Spleen (tissue), 11 donors: ENCODE measurements around the gene RHOU. TPM values are rescaled to one million over a fixed set of nuclear protein-coding genes. Genes with fewer than 3 reads are reported as not detected.

Experiments used
- DNase-seq: peaks from one replicate; pipeline ENCODE4 v3.0.0-alpha.2; 2020
- H3K27ac ChIP-seq, 8 donors: fragments of 200-600 bp; sonication (generic) in 7 of 8; 1 replicate in 4 of 8; 2 replicates in 4 of 8; pipeline versions ENCODE4 v1.5.0 to v1.8.0; 2016 to 2021; ENCODE audit warnings: inconsistent platforms in 4 of 8, mild to moderate bottlenecking in 4 of 8, moderate library complexity in 1 of 8
- H3K27me3 ChIP-seq, 7 donors: fragments of 200-600 bp; sonication (generic) in 6 of 7; replicated peaks in 1 of 7; 1 replicate in 4 of 7; 2 replicates in 3 of 7; pipeline versions ENCODE4 v1.5.0 to v1.8.0; 2016 to 2021; ENCODE audit warnings: inconsistent platforms in 3 of 7, mild to moderate bottlenecking in 1 of 7
- H3K36me3 ChIP-seq, 6 donors: fragments of 200-600 bp; sonication (generic) in 5 of 6; 1 replicate in 4 of 6; 2 replicates in 2 of 6; pipeline versions ENCODE4 v1.5.0 to v1.8.0; 2016 to 2021; ENCODE audit warnings: inconsistent platforms in 2 of 6
- H3K4me1 ChIP-seq, 6 donors: fragments of 200-600 bp; sonication (generic) in 5 of 6; 1 replicate in 3 of 6; 2 replicates in 3 of 6; pipeline versions ENCODE4 v1.5.0 to v1.8.0; 2016 to 2021; ENCODE audit warnings: inconsistent platforms in 3 of 6
- H3K4me3 ChIP-seq, 8 donors: fragments of 200-600 bp; sonication (generic) in 7 of 8; 1 replicate in 4 of 8; 2 replicates in 4 of 8; pipeline versions ENCODE4 v1.5.0 to v1.8.0; 2016 to 2021; ENCODE audit warnings: inconsistent platforms in 4 of 8, mild to moderate bottlenecking in 4 of 8, moderate library complexity in 2 of 8
- H3K9me3 ChIP-seq, 8 donors: fragments of 200-600 bp; sonication (generic) in 7 of 8; 1 replicate in 4 of 8; 2 replicates in 4 of 8; pipeline versions ENCODE4 v1.5.0 to v1.8.0; 2016 to 2021; ENCODE audit warnings: inconsistent platforms in 4 of 8
- POLR2A ChIP-seq, 3 donors: fragments of 450-650 bp; IDR thresholded peaks; one replicate each; pipeline ENCODE4 v1.5.1; 2017; ENCODE audit warnings: antibody characterized with exemption in 3 of 3, mild to moderate bottlenecking in 1 of 3
- POLR2AphosphoS5 ChIP-seq, 3 donors: sonication (generic); formaldehyde crosslinking; IDR thresholded peaks; one replicate each; pipeline ENCODE4 v1.5.1; 2017; ENCODE audit warnings: antibody characterized with exemption in 3 of 3
- WGBS, 5 donors: extraction: QIAGEN DNeasy Blood & Tissue Kit in 3 of 5; methylation state at CpG; one replicate each; pipeline versions ENCODE4 v1.1.5 to v1.1.7; 2013 to 2018; 5-methylcytosine and 5-hydroxymethylcytosine counted together
- intact Hi-C: fragments of 100-400 bp; cut with DNase I; formaldehyde crosslinking; loops from one replicate; pipeline ENCODE4 v1.15.0; 2023; ENCODE audit warnings: low total_unique reads
- polyA plus RNA-seq, 3 donors: library from polyadenylated mRNA; stranded (reverse); fragments of 200-250 nt; gene quantifications; one replicate each; pipeline ENCODE4 v1.2.1, GENCODE V29; 2013
- total RNA-seq, 7 donors: library from RNA; depleted of rRNA in 3 of 7; stranded (reverse); fragments of >200 nt in 3 of 7; fragmentation: NEBNext Ultra II Directional in 4 of 7; extraction: Animal tissue kit (Norgen Biotek cat#: 25700) in 4 of 7; gene quantifications; one replicate each; pipeline versions ENCODE4 v1.1.0 to v1.2.1, GENCODE V29; 2016 to 2021
- TF ChIP-seq, protein P1 (sequence below), 11 experiments: fragments of 200-600 bp in 7 of 11; fragments of 450-650 bp in 4 of 11; sonication (generic) in 4 of 11; IDR thresholded peaks in 8 of 11; conservative IDR thresholded peaks in 3 of 11; 1 replicate in 7 of 11; 2 replicates in 4 of 11; pipeline versions ENCODE4 v1.4.0 to v1.8.0; 2016 to 2021; ENCODE audit warnings: antibody characterized with exemption in 11 of 11, inconsistent platforms in 4 of 11, mild to moderate bottlenecking in 1 of 11
- donor health status: healthy with polysubstance abuse.
- donor health status: DM: no; HTN: no; CAD: no; lungs with moderate emphysema.
- donor health status: DM: no; HTN: no; CAD: no.
- donor health status: Bipolar disorder and iron deficiency.
- donor health status: healthy.
- donor health status: DM: no; HTN: no; CAD: no.
- donor health status: DM: yes; HTN: yes; CAD: no.

RHOU gene
- total and polyA plus RNA-seq, 10 donors: 5.7 to 55.7 (median 25.1) TPM

DNA sequence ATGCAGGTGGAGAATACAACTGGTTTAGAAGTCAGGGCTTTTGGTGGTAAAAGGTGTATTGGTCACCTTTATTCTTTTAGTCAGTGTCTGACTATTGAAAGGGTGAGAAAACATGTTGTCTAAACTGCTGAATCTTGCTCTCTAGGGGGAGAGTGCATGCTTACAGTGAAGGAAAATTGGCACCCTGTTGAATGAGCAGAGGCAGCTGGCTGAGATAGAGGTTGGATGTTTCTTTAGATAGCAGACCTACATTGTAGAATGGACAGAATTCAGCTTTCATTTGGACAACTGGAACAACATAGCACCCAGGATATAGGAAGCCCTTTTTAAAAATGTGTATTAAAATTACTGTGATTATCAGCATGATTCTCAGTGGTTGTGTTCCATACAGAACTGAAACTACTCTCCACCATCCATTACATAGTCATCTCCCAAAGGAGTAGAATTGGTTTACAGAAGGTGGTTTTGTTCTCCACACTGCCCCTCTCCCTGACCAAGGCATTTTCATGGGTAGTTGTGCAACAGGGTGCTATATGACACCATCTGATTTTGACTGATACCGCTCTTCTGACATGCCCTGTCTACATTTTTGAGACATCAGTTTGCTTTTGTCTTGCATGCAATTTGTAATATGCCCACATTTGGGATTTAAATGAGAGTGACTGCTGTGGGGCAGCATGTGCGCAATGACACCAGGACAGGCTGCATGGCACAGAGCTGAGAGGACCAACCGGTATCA, 16.2 kb downstream of the RHOU start:
- H3K27ac ChIP-seq: no peak overlapping the region
- peaks cover 0 to 9% (median 2%) of the 10 kb centered on the region in 6 donors for H3K36me3 ChIP-seq
- no peaks in the 10 kb centered on the region for H3K9me3 ChIP-seq
- TF ChIP-seq, protein P1, sequence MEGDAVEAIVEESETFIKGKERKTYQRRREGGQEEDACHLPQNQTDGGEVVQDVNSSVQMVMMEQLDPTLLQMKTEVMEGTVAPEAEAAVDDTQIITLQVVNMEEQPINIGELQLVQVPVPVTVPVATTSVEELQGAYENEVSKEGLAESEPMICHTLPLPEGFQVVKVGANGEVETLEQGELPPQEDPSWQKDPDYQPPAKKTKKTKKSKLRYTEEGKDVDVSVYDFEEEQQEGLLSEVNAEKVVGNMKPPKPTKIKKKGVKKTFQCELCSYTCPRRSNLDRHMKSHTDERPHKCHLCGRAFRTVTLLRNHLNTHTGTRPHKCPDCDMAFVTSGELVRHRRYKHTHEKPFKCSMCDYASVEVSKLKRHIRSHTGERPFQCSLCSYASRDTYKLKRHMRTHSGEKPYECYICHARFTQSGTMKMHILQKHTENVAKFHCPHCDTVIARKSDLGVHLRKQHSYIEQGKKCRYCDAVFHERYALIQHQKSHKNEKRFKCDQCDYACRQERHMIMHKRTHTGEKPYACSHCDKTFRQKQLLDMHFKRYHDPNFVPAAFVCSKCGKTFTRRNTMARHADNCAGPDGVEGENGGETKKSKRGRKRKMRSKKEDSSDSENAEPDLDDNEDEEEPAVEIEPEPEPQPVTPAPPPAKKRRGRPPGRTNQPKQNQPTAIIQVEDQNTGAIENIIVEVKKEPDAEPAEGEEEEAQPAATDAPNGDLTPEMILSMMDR (IDR thresholded peaks at IDR 0.05 in 8 of 11, conservative IDR thresholded peaks at IDR 0.05 in 3 of 11): no peak
- TF ChIP-seq POLR2A (IDR thresholded peaks at IDR 0.05) (no peak), POLR2AphosphoS5 (IDR thresholded peaks at IDR 0.05) (no peak)
- intact Hi-C loops: no loop called here
- H3K27me3 ChIP-seq: peaks cover 0 to 27% (median 8%) of the 10 kb centered on the region in 7 donors
- 65 to 86% (median 80%) methylated on average over 3 of the region's 3 CpGs for WGBS, 5 donors
- H3K4me3 ChIP-seq: no peak overlapping the region
- H3K4me1 ChIP-seq: peaks cover 0 to 16% (median 3%) of the 10 kb centered on the region in 6 donors
- no peak for DNase-seq

DNA sequence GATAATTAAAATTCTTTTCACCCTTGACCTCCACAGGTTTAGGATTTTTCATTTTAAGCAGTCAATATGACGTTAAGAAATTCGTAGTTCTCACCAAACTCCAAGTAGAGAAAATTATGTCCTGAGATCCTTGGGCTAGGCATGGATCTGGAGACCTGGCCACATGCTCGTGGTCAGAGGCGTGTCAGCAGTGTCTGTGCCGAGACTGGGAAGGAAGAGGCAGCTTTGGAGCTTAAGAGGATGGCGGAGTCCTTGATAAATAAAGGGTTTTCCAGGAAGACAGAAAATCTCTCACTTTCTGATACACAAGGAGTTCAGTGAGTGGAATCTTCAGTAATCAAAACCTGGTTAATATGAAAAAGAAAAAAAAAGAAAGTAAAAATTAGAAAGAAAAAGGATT, 17.0 kb downstream of the RHOU start:
- Histone ChIP-seq H3K4me3 (no peak overlapping the region), H3K4me1 (peaks cover 0 to 16% (median 3%) of the 10 kb centered on the region in 6 donors), H3K27me3 (peaks cover 0 to 29% (median 8%) of the 10 kb centered on the region in 7 donors), H3K27ac (no peak overlapping the region), H3K36me3 (peaks cover 0 to 2% (median 0%) of the 10 kb centered on the region in 6 donors), H3K9me3 (no peaks in the 10 kb centered on the region)
- 64 to 76% (median 69%) methylated on average over 6 of the region's 6 CpGs for WGBS, 5 donors
- no peak for DNase-seq
- intact Hi-C loops: no loop called here
- TF ChIP-seq, protein P1 (IDR thresholded peaks at IDR 0.05 in 8 of 11, conservative IDR thresholded peaks at IDR 0.05 in 3 of 11): no peak
- TF ChIP-seq POLR2A (IDR thresholded peaks at IDR 0.05) (no peak), POLR2AphosphoS5 (IDR thresholded peaks at IDR 0.05) (no peak)

DNA sequence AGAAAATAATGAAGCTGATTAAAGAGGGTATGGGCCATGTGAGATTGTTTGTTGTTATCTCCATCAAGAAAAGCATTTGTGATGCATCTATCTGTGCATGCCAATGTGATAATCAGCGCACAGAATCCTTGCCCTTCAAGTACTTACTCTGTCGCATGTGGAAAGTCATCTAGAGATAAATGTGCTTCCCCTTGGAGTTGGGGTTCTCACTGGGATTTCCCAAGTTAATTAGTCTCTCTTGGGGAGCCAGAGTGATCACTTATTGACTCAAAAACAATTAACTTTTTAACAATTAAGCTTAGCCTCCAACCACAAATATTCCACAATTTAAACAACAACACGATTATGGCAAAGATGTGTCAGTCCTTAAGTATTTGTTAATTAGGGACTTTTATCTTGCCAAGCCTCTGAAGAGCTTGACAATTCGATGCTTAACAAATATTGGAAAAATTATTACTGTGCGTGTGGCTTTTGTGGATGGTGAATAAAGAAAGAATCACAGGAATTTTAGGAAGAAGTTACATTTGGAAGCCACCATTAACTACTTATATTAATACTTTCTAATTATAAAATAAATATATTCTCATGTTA, 17.5 kb downstream of the RHOU start:
- intact Hi-C loops: no loop called here
- 65 to 83% (median 73%) methylated on average over 5 of the region's 5 CpGs for WGBS, 5 donors
- DNase-seq: no peak
- Histone ChIP-seq H3K36me3 (no peaks in the 10 kb centered on the region), H3K9me3 (no peaks in the 10 kb centered on the region), H3K4me1 (peaks cover 0 to 16% (median 3%) of the 10 kb centered on the region in 6 donors), H3K27ac (no peak overlapping the region), H3K4me3 (no peak overlapping the region), H3K27me3 (peaks cover 0 to 34% (median 8%) of the 10 kb centered on the region in 7 donors)
- TF ChIP-seq POLR2AphosphoS5 (IDR thresholded peaks at IDR 0.05): no peak
- no peak for TF ChIP-seq POLR2A (IDR thresholded peaks at IDR 0.05)
- TF ChIP-seq, protein P1 (IDR thresholded peaks at IDR 0.05 in 8 of 11, conservative IDR thresholded peaks at IDR 0.05 in 3 of 11): no peak

DNA sequence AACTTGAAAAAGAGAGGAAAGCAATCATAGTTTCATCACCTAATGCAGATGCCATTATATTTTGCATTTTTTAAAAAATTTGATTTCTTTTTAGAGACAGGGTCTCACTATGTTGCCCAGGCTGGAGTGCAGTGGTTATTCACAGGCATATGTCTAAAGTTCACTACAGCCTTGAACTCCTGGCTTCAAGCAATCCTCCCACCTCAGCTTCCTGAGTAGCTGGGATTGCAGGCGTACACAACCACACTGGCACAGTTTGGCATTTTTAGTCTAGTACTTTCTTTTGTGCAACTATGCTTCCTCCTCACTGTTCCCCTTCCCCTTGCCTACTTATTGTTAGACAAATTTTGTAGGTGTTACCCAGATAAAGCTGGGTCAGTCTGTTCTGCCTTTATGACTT, 18.0 kb downstream of the RHOU start:
- no peak for DNase-seq
- 19 to 50% (median 37%) methylated on average over 1 of the region's 1 CpG for WGBS, 5 donors
- TF ChIP-seq, protein P1 (IDR thresholded peaks at IDR 0.05 in 8 of 11, conservative IDR thresholded peaks at IDR 0.05 in 3 of 11): no peak
- Histone ChIP-seq H3K4me1 (peaks cover 0 to 16% (median 3%) of the 10 kb centered on the region in 6 donors), H3K36me3 (no peaks in the 10 kb centered on the region), H3K9me3 (no peaks in the 10 kb centered on the region), H3K27me3 (peaks cover 0 to 39% (median 8%) of the 10 kb centered on the region in 7 donors), H3K4me3 (no peak overlapping the region), H3K27ac (no peak overlapping the region)
- intact Hi-C loops: no loop called here
